HG02840 (cell line): ENCODE results near the gene ARMC2.
"Not testable (repeated sequence)": the region's sequence is repeated elsewhere in the genome, so short reads cannot be mapped to it uniquely, and the experiment has no call there.

Experiments
- ATAC-seq: cut with Tn5 transposase; IDR thresholded peaks from one replicate; pipeline ENCODE4 v1.9.1; 2021; ENCODE audit warnings: mild to moderate bottlenecking, moderate library complexity, moderate number of reproducible peaks; ENCODE audit not compliant: unreplicated experiment, low FRiP score

The ARMC2 gene

GRCh38 chr6:108869876-108870275 lies 21.7 kb downstream of the ARMC2 start:
- no peak for ATAC-seq

- no peak for ATAC-seq
Observed at GRCh38 chr6:108870357-108870756, 22.1 kb downstream of the ARMC2 start.

GRCh38 chr6:108872141-108872557 lies 23.9 kb downstream of the ARMC2 start:
- no peak for ATAC-seq

GRCh38 chr6:108872575-108872974 lies 24.4 kb downstream of the ARMC2 start:
- no peak for ATAC-seq

- no peak for ATAC-seq
Observed at GRCh38 chr6:108873251-108873650, 25.0 kb downstream of the ARMC2 start.

GRCh38 chr6:108873971-108874370 lies 25.7 kb downstream of the ARMC2 start:
- ATAC-seq = no peak

- ATAC-seq = peak; percentile 87
Observed at GRCh38 chr6:108874470-108875160, 26.4 kb downstream of the ARMC2 start.

GRCh38 chr6:108875161-108875555 lies 26.9 kb downstream of the ARMC2 start:
- peak; percentile 15 for ATAC-seq

- ATAC-seq = no peak
Observed at GRCh38 chr6:108877046-108877751, 29.0 kb downstream of the ARMC2 start.

GRCh38 chr6:108878942-108879341 lies 30.7 kb downstream of the ARMC2 start:
- no peak for ATAC-seq

- ATAC-seq = peak; percentile 80
Observed at GRCh38 chr6:108883172-108883571, 35.0 kb downstream of the ARMC2 start.

- no peak for ATAC-seq
Observed at GRCh38 chr6:108884211-108885059, 36.2 kb downstream of the ARMC2 start.

GRCh38 chr6:108888052-108888451 lies 39.8 kb downstream of the ARMC2 start:
- no peak for ATAC-seq

- no peak for ATAC-seq
Observed at GRCh38 chr6:108888745-108889144, 40.5 kb downstream of the ARMC2 start.

- ATAC-seq = not testable (repeated sequence)
Observed at GRCh38 chr6:108890898-108891297, 42.7 kb downstream of the ARMC2 start.

GRCh38 chr6:108895571-108895970 lies 47.3 kb downstream of the ARMC2 start:
- ATAC-seq = no peak

- no peak for ATAC-seq
Observed at GRCh38 chr6:108896111-108896661, 48.0 kb downstream of the ARMC2 start.

GRCh38 chr6:108897371-108897770 lies 49.1 kb downstream of the ARMC2 start:
- no peak for ATAC-seq

GRCh38 chr6:108902382-108902792 lies 54.2 kb downstream of the ARMC2 start:
- no peak for ATAC-seq

GRCh38 chr6:108903796-108904195 lies 55.6 kb downstream of the ARMC2 start:
- ATAC-seq = no peak

GRCh38 chr6:108904741-108905140 lies 56.5 kb downstream of the ARMC2 start:
- ATAC-seq = peak; percentile 97
